B cell (primary cell): ENCODE measurements around the gene PDGFA. TPM values are rescaled to one million over a fixed set of nuclear protein-coding genes. Genes with fewer than 3 reads are reported as not detected.

Experiments used
- ATAC-seq: fragments of 200-7000 bp; cut with Tn5 transposase; one replicate; pipeline ENCODE4 v1.10.0; 2021; ENCODE audit warnings: low read depth, mild to moderate bottlenecking, moderate number of reproducible peaks, moderate library complexity
- CTCF ChIA-PET: fragments of 350-600 bp; sonication (Branson Sonifier 250); formaldehyde crosslinking; loops from one replicate; lab custom pipeline; 2021; ENCODE audit warnings: antibody characterized with exemption, inconsistent platforms; lab: Charles Lee
- POLR2A ChIA-PET: fragments of 350-600 bp; sonication (Branson Sonifier 250); formaldehyde crosslinking; loops from one replicate; lab custom pipeline; 2021; ENCODE audit warnings: antibody characterized with exemption; lab: Charles Lee
- DNase-seq: peaks from one replicate; pipeline ENCODE4 v3.0.0; 2013
- H2AFZ ChIP-seq: 2 replicates; pipeline ENCODE4 v1.6.1; 2012; ENCODE audit warnings: mild to moderate bottlenecking, low read depth, low read length; ENCODE audit not compliant: insufficient read depth, poor library complexity, severe bottlenecking
- H3K27ac ChIP-seq, 2 donors: 1 replicate in 1 of 2; 2 replicates in 1 of 2; pipeline ENCODE4 v1.5.1; 2012 to 2013; ENCODE audit warnings: low read length in 2 of 2, mild to moderate bottlenecking in 2 of 2, moderate library complexity in 1 of 2
- H3K27me3 ChIP-seq, 4 experiments: fragments of 200-600 bp in 1 of 4; sonication (generic) in 1 of 4; replicated peaks in 1 of 4; 1 replicate in 2 of 4; 2 replicates in 2 of 4; pipeline versions ENCODE4 v1.6.1 to v1.7.0; 2013 to 2016; ENCODE audit warnings: low read length in 3 of 4, mild to moderate bottlenecking in 2 of 4, mixed read lengths in 1 of 4, moderate library complexity in 1 of 4; ENCODE audit not compliant: insufficient read depth in 4 of 4, control insufficient read depth in 3 of 4; ENCODE audit errors: control extremely low read depth in 1 of 4
- H3K36me3 ChIP-seq, 2 experiments: replicated peaks in 1 of 2; 1 replicate in 1 of 2; 2 replicates in 1 of 2; pipeline versions ENCODE4 v1.6.1 to v1.7.1; 2013; ENCODE audit warnings: low read length in 1 of 2; ENCODE audit not compliant: insufficient read depth in 2 of 2, control insufficient read depth in 1 of 2; ENCODE audit errors: control extremely low read depth in 1 of 2, extremely low read depth in 1 of 2
- H3K4me1 ChIP-seq, 2 donors: fragments of 200-600 bp in 1 of 2; sonication (generic) in 1 of 2; 1 replicate in 1 of 2; 2 replicates in 1 of 2; pipeline versions ENCODE4 v1.5.1 to v1.6.1; 2013 to 2017; ENCODE audit warnings: low read length in 2 of 2; ENCODE audit not compliant: control insufficient read depth in 2 of 2, insufficient read depth in 2 of 2
- H3K4me2 ChIP-seq: replicated peaks from 2 replicates; pipeline ENCODE3; 2012; ENCODE audit warnings: mild to moderate bottlenecking, low read depth, low read length; ENCODE audit not compliant: poor library complexity, severe bottlenecking
- H3K4me3 ChIP-seq, 5 experiments: fragments of 200-600 bp in 1 of 5; sonication (generic) in 1 of 5; 1 replicate in 3 of 5; 2 replicates in 2 of 5; pipeline versions ENCODE4 v1.5.1 to v1.7.0; 2011 to 2016; ENCODE audit warnings: low read length in 4 of 5, mild to moderate bottlenecking in 4 of 5, low read depth in 2 of 5, control low read depth in 1 of 5, moderate library complexity in 1 of 5; ENCODE audit not compliant: insufficient read depth in 1 of 5; ENCODE audit errors: control extremely low read depth in 1 of 5, extremely low read depth in 1 of 5
- H3K79me2 ChIP-seq: fragments of 200-600 bp; sonication (generic); one replicate; pipeline ENCODE4 v1.6.0; 2016; ENCODE audit warnings: low read length; ENCODE audit not compliant: control insufficient read depth, insufficient read depth
- H3K9ac ChIP-seq: fragments of 200-600 bp; sonication (generic); 2 replicates; pipeline ENCODE4 v1.6.1; 2017; ENCODE audit warnings: mild to moderate bottlenecking, low read length, moderate library complexity
- H3K9me3 ChIP-seq, 3 donors: one replicate each; pipeline versions ENCODE4 v1.6.1 to v1.7.1; 2013; ENCODE audit warnings: low read length in 2 of 3; ENCODE audit not compliant: control insufficient read depth in 2 of 3, insufficient read depth in 1 of 3; ENCODE audit errors: control extremely low read depth in 1 of 3
- H4K20me1 ChIP-seq: 2 replicates; pipeline ENCODE4 v1.6.0; 2012; ENCODE audit warnings: mild to moderate bottlenecking, low read length; ENCODE audit not compliant: insufficient read depth, control insufficient read depth, poor library complexity, severe bottlenecking
- H3K27ac Mint-ChIP-seq: one replicate; pipeline ENCODE4 v1.8.0; 2021; ENCODE audit warnings: mixed read lengths
- H3K27me3 Mint-ChIP-seq: one replicate; pipeline ENCODE4 v1.8.0; 2021; ENCODE audit warnings: mixed read lengths
- H3K4me1 Mint-ChIP-seq: one replicate; pipeline ENCODE4 v1.8.0; 2021; ENCODE audit warnings: mixed read lengths
- H3K4me3 Mint-ChIP-seq: one replicate; pipeline ENCODE4 v1.8.0; 2021; ENCODE audit warnings: mixed read lengths
- H3K9me3 Mint-ChIP-seq: one replicate; pipeline ENCODE4 v1.8.0; 2022; ENCODE audit warnings: mixed read lengths; ENCODE audit not compliant: insufficient read depth
- EZH2 ChIP-seq: IDR thresholded peaks from 2 replicates; pipeline ENCODE4 v1.6.1; 2012; ENCODE audit warnings: borderline replicate concordance, low read depth, mild to moderate bottlenecking, moderate library complexity, low read length; ENCODE audit not compliant: insufficient read depth, poor library complexity, severe bottlenecking
- WGBS: methylation state at CpG from one replicate; pipeline ENCODE4 v1.1.5; 2013; ENCODE audit warnings: missing lambda C conversion rate; ENCODE audit not compliant: insufficient coverage; 5-methylcytosine and 5-hydroxymethylcytosine counted together
- intact Hi-C: fragments of 100-400 bp; cut with micrococcal nuclease; formaldehyde crosslinking; loops from one replicate; pipeline ENCODE4 v1.10.0; 2022
- polyA plus RNA-seq: library from polyadenylated mRNA; depleted of rRNA; stranded (reverse); fragments of >200 nt; gene quantifications from 2 replicates; pipeline ENCODE4 v1.2.3, GENCODE V29; 2012
- total RNA-seq, 2 donors: library from RNA; stranded (reverse); fragments of 120-200 nt in 1 of 2; gene quantifications; 1 replicate in 1 of 2; 2 replicates in 1 of 2; pipeline versions ENCODE4 v1.2.3 to v1.2.4, GENCODE V29; 2013 to 2022
- TF ChIP-seq, protein P1 (sequence below): fragments of 200-600 bp; IDR thresholded peaks from one replicate; pipeline ENCODE4 v1.8.0; 2022; ENCODE audit warnings: antibody characterized with exemption, mild to moderate bottlenecking

Gene PDGFA
- total and polyA plus RNA-seq, 2 donors (not counting 1 experiment from before 2014, with no cell fraction given), result 0.36 to 1.5 TPM

DNA sequence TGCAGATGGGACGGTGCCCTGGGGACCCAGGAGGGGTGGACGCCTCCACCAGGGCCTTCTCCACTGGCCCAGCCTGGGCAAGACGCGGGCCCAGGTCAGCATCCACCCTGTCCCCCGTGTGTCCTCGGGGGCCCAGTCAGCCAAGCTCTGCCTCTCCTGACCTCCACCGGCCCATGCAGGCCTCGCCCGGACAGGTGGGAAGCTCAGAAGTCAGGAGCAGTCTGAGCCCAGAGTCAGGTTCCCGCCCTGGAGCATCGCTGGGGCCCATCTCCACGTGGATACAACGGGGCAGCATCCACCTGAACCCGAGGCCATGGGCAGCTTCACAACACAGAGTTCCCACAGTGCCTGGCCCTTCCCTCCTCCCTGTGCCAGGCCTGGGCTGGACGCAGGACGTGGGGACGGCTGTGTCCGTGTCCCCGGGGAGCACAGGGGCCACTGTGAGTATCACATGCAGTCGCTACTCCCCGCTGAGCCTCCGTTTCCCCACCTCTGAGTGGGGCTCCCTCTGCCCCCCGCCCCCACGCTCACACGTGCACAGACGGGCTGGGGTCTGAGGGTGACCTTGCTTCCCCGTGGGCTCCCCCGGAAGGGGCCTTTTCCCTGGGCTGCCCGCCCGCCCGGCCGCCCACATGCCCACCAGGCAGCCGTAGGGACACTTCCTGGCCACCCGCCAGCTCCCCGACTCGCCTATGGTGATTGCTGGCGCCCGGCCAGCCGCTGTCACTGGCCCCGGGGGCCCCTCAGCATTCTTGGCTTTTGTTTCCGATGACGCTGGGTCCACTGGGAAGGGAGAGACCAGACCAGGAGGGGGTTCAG is 64.3 kb downstream of the PDGFA start:
- CTCF ChIA-PET, result no interaction called here
- H2AFZ ChIP-seq, result no peak overlapping the region

More for the DNA sequence above, 64.3 kb downstream of the PDGFA start:
- H4K20me1 ChIP-seq, result no peaks in the 10 kb centered on the region
- no peak overlapping the region for H3K4me2 ChIP-seq
- H3K4me1 ChIP-seq, result peaks cover 0 to 3% of the 10 kb centered on the region in 2 donors
- Mint-ChIP-seq H3K27ac (no peak overlapping the region), H3K27me3 (peaks cover 11% of the 10 kb centered on the region), H3K9me3 (no peaks in the 10 kb centered on the region), H3K4me3 (no peak overlapping the region), H3K4me1 (peaks cover 11% of the 10 kb centered on the region)
- H3K79me2 ChIP-seq, result no peaks in the 10 kb centered on the region
- intact Hi-C loops, result no loop called here
- no peak overlapping the region for H3K4me3 ChIP-seq
- no peak for DNase-seq
- H3K27me3 ChIP-seq, result peaks cover 0 to 19% (median 9%) of the 10 kb centered on the region in 4 experiments
- TF ChIP-seq, protein P1, sequence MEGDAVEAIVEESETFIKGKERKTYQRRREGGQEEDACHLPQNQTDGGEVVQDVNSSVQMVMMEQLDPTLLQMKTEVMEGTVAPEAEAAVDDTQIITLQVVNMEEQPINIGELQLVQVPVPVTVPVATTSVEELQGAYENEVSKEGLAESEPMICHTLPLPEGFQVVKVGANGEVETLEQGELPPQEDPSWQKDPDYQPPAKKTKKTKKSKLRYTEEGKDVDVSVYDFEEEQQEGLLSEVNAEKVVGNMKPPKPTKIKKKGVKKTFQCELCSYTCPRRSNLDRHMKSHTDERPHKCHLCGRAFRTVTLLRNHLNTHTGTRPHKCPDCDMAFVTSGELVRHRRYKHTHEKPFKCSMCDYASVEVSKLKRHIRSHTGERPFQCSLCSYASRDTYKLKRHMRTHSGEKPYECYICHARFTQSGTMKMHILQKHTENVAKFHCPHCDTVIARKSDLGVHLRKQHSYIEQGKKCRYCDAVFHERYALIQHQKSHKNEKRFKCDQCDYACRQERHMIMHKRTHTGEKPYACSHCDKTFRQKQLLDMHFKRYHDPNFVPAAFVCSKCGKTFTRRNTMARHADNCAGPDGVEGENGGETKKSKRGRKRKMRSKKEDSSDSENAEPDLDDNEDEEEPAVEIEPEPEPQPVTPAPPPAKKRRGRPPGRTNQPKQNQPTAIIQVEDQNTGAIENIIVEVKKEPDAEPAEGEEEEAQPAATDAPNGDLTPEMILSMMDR, result no peak
- TF ChIP-seq EZH2, result no peak
- 81% methylated on average over 42 of the region's 42 CpGs for WGBS
- ATAC-seq, result no peak
- H3K9ac ChIP-seq, result no peak overlapping the region
- H3K36me3 ChIP-seq, result no peaks in the 10 kb centered on the region
- H3K9me3 ChIP-seq, result peaks cover 0 to 6% (median 0%) of the 10 kb centered on the region in 3 donors
- H3K27ac ChIP-seq, result no peak overlapping the region
- POLR2A ChIA-PET, result no interaction called here
